GM12891 (cell line): ENCODE results near the gene CC2D1B.

Source experiments
- PAX5 ChIP-seq: IDR thresholded peaks from 2 replicates; pipeline ENCODE4 v1.6.1; 2011; ENCODE audit warnings: low read length, moderate library complexity, mild to moderate bottlenecking; ENCODE audit not compliant: insufficient read depth, severe bottlenecking
- POLR2A ChIP-seq: IDR thresholded peaks from 2 replicates; pipeline ENCODE4 v1.6.1; 2011; ENCODE audit warnings: low read depth, low read length, control low read depth
- POLR2AphosphoS5 ChIP-seq: IDR thresholded peaks from 2 replicates; pipeline ENCODE4 v1.6.1; 2011; ENCODE audit warnings: low read depth, low read length, control low read depth
- POU2F2 ChIP-seq: IDR thresholded peaks from 2 replicates; pipeline ENCODE4 v1.6.1; 2011; ENCODE audit warnings: low read depth, mild to moderate bottlenecking, control low read depth, low read length, moderate library complexity
- SPI1 ChIP-seq: IDR thresholded peaks from 2 replicates; pipeline ENCODE4 v1.6.1; 2011; ENCODE audit warnings: low read depth, low read length, control low read depth
- TAF1 ChIP-seq: IDR thresholded peaks from 2 replicates; pipeline ENCODE4 v1.6.1; 2011; ENCODE audit warnings: low read depth, low read length, control low read depth

DNA sequence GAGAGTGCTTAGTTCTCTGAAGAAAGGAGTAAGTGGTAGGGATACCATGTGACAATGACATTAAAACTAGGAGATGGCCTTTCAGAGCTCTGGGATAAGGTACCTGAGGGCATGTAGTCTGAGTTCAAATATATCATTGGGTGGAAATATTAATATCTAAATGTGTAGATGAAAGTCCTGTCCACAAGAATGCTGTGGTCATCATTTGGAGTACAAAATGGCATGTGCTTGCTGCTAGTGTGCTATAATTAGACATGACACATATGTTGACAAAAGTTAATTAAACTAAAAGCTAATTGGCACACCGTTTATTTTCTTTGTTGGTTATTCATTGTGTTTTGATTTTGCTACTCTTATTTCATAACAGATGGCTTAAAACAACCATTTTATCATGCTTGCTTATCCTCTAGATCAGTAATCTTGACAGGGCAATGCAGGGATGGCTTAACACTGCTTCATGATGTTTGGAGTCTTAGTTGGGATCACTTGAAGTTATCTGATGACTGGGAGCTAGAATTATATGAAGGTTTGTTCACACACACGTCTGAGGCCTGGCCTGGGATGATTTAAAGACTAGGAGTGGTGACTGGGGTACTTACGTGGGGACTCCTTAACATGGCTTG is 31.0 kb downstream of the CC2D1B start:
- TF ChIP-seq POLR2AphosphoS5 (no peak), POLR2A (no peak), TAF1 (no peak), SPI1 (no peak), PAX5 (no peak), POU2F2 (no peak)
